Measurements from ENCODE around the gene HSPBP1.

Gene HSPBP1

GRCh38 chr19:55230329-55230728 is 49.6 kb downstream of the HSPBP1 start:
- in situ Hi-C loops (cut with HindIII; ENCODE audit: low sequenced_read_pairs), result no loop called here
- no peak overlapping the region for H3K4me3 ChIP-seq (ENCODE audit: low read depth, low read length)

GRCh38 chr19:55229789-55230182 is 50.1 kb downstream of the HSPBP1 start:
- in situ Hi-C loops (cut with HindIII; ENCODE audit: low sequenced_read_pairs), result no loop called here
- no peak for DNase-seq (ENCODE audit: low read depth, low spot score)
- no peak overlapping the region for H3K4me3 ChIP-seq (ENCODE audit: low read depth, low read length)
- no peak for TF ChIP-seq CTCF (IDR thresholded peaks at IDR 0.05; ENCODE audit: low read depth, low read length)

More at GRCh38 chr19:55230329-55230728, 49.6 kb downstream of the HSPBP1 start:
- TF ChIP-seq CTCF (IDR thresholded peaks at IDR 0.05; ENCODE audit: low read depth, low read length), result no peak
- no peak for DNase-seq (ENCODE audit: low read depth, low spot score)

- in situ Hi-C loops (cut with HindIII; ENCODE audit: low sequenced_read_pairs), result no loop called here
- TF ChIP-seq CTCF (IDR thresholded peaks at IDR 0.05; ENCODE audit: low read depth, low read length), result no peak
Measured at GRCh38 chr19:55229145-55229788, 50.6 kb downstream of the HSPBP1 start.

GRCh38 chr19:55228403-55229031 is 51.4 kb downstream of the HSPBP1 start, which contains the start of gene TMEM86B:
Gene TMEM86B, minus strand, starts transcription at chr19:55228763. Its CDS starts 22 bp downstream, at chr19:55228741.
- in situ Hi-C loops (cut with HindIII; ENCODE audit: low sequenced_read_pairs), result no loop called here
- H3K4me3 ChIP-seq (ENCODE audit: low read depth, low read length), result no peak within 1 kb of the TSS
- DNase-seq (ENCODE audit: low read depth, low spot score), result no peak
- TF ChIP-seq CTCF (IDR thresholded peaks at IDR 0.05; ENCODE audit: low read depth, low read length), result no peak

More at GRCh38 chr19:55229145-55229788, 50.6 kb downstream of the HSPBP1 start:
- H3K4me3 ChIP-seq (ENCODE audit: low read depth, low read length), result no peak overlapping the region
- DNase-seq (ENCODE audit: low read depth, low spot score), result no peak

- in situ Hi-C loops (cut with HindIII; ENCODE audit: low sequenced_read_pairs), result no loop called here
- no peak overlapping the region for H3K4me3 ChIP-seq (ENCODE audit: low read depth, low read length)
- DNase-seq (ENCODE audit: low read depth, low spot score), result no peak
- no peak for TF ChIP-seq CTCF (IDR thresholded peaks at IDR 0.05; ENCODE audit: low read depth, low read length)
Measured at GRCh38 chr19:55228015-55228391, 51.9 kb downstream of the HSPBP1 start.

- DNase-seq (ENCODE audit: low read depth, low spot score), result no peak
- in situ Hi-C loops (cut with HindIII; ENCODE audit: low sequenced_read_pairs), result no loop called here
- TF ChIP-seq CTCF (IDR thresholded peaks at IDR 0.05; ENCODE audit: low read depth, low read length), result no peak
- no peak overlapping the region for H3K4me3 ChIP-seq (ENCODE audit: low read depth, low read length)
Measured at GRCh38 chr19:55227241-55228014, 52.5 kb downstream of the HSPBP1 start.
